HG03575 (cell line): ENCODE measurements around the gene DRAXIN.

Experiments
- ATAC-seq: cut with Tn5 transposase; IDR thresholded peaks from one replicate; pipeline ENCODE4 v1.9.1; 2021; ENCODE audit not compliant: unreplicated experiment, insufficient number of reproducible peaks, low FRiP score; ENCODE audit errors: extremely low read depth

Gene DRAXIN

DNA sequence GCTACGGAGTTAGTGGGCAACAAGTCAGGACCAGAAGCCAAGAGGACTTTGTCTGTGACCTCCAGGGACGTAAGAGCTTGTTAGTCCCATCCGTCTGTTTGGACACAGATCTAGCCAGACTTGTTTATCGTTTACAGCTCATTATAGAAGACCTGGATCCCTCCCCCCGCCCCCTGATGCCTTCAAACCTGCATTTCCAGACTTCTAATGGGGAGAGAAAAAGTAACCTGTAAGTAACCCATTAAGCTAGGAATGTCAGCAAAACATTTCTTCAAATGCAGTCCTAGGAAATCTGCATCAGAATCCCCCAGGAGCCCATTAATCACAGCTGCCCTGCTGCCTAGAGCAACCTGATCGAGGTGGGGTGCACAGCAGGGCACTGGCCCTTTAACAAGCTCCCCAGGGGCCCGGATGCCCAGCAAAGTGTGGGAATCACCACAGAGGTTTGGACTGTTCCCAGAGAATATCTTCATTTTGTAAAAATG, 9.2 kb upstream of the DRAXIN start:
- no peak for ATAC-seq

DNA sequence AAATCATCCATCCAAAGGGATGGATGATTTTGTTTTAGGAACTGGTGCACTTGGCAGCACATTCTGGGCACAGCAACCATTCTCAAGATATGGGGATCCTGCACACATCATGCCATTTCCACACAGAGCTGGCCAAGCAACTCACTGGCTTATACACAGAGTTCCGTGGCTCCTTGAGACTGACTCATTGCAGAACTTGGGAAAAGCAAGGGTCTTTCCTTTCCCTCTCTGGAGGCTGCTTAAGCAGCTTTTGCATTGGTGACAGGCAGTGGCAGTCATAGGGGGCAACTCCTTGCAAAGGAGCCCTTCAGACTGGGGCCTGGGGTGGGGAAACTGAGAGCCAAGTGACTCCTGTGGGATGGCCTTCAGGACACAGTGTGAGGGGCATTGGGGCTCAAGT, 8.7 kb upstream of the DRAXIN start:
- ATAC-seq: no peak

DNA sequence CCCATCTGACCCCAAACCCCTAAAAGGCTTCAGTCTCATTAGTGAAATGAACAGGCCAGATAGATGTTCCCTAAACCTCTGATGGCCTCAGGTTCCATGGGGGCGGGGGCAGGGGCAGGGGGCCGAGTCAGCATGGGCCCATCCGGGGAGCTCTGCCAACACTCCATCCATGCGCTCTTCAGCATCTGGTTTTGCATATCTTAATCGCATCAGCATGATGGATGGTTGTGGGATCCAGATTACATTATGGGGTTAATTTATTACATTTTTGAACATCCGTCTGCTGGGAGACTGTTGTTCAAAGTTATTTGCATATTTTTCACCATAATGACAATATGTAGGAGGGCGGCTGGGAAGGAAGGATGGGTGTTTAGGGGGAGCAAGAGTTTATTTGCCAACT, 7.4 kb upstream of the DRAXIN start:
- ATAC-seq: no peak

DNA sequence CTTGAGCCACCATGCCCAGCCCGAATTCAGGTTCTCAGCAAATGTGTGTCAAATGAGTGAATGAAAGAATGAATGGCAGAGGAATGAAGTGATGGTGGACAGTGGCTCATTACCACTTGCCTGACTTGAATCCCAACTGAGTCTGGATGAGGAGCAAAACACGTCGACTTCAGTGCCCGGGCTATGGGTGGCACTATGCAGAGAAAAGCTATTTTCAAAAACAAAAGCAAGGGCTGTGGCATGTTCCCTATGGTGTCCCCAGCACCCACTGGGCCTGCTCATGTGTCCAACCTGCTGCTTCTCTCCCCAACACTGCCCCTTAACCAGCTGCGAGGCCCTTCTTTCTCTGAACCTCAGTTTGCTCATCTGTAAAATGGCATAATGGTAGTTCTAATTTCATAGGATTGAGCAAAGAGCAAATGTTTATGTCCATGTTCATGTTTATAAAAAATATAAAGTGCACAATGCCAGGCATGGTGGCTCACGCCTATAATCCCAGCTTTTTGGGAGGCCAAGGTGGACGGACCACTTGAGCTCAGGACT, 6.2 kb upstream of the DRAXIN start:
- ATAC-seq: no peak

DNA sequence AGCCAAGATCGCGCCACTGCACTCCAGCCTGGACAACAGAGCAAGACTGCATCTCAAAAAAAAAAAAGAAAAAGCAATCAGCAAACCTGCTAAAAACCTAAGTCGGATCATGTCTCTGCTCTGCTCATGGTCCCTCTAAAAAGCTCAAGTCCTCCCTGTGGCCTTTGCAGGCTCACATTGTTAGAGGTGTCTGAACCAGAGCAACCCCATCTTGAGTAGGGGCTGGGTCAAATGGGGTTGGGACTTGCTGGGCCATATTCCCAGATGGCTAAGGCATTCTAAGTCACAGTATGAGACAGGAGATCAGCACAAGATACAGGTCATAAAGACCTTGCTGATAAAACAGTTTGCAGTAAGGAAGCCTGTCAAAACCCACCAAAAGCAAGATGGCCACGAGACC, 3.0 kb upstream of the DRAXIN start:
- no peak for ATAC-seq

DNA sequence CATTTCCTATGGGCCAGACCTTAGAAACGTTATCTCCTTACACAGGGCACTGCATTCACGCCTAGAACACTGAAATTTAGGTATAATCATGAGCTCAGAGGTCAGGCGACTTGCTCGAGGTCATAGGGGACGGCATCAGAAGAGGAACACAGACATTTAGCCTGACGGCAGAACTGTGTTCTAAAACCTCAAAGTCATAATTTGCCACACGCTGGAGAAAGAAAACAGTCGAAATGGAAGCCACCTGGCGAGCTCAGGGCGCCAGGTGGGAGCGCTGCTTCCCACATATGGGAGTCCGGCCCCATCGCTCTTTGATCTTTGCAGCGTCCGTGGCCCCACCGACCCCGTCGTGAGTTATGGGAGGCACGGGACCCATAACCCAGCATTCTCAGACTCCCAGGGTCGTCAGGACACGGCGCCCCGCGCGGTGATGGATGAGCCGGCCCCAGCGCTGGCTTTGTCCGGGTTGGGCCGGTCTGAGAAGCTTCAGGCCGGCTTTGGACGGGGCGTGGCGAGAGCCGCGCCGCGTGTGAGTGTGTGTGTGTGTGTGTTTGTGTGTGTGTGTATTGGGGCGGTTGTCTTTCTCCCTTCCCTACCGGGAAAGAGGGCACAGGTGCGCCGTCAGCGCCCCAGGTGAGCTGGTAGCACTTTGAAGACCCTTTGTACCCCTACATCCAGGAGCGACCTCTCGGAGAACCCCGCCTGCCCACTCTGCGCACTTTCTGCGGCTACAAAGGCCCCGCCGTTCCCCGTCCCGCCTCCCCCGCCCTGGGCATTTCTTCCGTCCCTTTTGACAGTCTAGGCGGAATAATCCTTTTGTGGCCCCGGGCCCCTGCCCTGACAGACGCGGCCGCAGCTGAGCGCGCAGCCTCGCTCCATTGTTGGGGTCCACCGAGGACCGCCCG, 861 bp upstream of the DRAXIN start:
- ATAC-seq: no peak

DNA sequence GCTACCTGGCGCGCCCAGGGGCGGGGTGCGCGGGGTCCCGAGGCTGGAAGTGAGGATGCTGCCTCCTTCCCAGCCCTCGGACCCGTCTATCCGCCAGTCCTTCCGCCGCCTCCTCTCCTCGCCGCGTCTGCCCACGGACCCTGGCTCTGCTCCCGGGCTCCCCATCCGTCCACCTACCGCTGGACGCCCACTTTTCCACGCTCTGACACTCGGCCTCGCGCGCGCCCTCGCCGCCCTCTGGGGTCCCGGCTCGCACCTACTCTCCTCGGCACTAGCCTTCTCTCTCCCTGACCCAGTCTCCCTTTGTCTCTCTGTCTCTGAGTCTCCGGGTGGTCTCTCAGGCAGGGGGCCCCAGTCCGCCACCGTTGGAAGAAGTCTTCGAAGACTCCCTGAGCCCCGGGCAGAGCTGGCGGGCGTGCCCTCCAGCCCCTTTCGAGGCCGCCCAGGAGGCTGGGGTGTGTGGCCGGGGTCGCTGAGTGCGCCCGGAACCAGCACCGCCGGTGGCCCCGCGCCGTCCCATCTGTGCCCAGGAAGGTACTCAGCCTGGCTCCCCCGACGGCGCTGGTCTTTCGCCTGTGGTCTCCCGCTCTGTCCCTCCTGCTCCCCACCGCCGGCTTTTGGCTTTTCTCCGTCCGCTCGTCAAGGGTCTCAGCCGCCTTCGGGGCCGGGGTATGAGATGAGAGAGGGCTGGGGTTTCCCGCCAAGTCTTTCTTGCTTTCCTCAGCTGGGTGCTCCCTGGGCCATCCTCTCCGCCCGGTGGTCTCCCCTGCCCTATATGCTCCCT, 610 bp downstream of the DRAXIN start:
- no peak for ATAC-seq

DNA sequence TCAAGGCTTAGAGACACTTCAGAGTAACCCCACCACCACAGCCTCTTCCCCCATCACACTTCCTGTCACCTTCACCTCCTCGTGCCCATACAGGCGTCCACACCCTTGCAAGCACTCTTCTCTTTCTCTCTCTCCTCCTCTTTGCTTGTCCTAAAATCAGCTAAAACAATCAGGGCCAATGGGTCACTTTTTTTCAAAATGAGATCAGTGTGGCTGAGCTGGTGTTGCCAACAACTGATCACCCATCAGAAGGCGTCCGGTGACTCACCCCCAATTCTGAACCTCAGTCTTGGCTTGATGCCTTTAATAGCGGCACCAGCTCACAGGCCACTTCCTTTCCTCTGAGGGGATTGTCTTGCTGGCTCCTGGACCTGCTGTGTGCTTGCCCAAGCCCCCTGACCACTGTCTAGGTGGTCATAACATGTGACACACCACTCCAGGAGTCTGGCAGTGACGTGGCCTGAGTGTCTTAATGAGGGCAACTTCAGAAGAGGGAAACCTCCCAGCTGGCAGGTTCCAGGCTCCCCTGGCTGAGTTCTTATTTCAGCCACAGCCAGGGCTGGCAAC, 1.6 kb downstream of the DRAXIN start:
- ATAC-seq: no peak

DNA sequence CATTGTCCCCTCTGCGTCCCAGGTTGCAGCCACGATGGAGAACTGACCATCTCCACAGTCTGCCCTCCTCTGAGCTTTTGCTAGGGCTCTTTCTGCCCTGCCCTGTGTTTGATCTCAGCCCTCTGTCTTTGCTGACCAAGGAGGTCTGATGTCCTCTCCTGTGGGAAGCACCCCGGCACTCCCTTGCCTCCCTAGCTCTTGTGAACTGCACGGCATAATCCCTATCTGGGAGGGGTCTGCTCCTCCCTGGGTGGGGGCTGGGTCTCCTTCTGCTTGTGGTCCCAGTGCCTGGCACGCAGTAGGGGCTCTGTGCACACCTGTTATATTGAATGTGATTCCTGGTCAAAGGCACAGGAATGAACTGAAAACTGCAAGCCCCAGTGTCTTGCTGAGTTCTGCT, 2.4 kb downstream of the DRAXIN start:
- no peak for ATAC-seq

DNA sequence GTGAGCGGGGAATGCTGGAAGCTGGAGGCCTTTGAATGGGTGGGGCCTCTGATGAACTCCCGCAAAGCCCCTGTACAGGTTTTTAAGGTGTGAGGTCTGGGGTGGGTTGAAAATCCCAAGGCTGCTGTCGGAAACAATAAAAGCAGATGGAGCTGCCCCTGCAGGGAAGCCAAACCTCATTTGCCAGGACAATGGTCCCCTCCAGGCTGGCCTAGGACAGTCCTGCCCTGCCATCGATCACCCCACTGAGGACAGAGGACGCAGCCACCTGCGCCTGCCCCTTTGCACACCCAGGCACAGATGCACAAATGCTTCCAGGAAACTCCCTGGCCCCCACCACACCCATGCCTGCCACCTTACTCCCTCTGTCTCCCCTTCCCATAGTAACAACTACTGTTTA, 4.4 kb downstream of the DRAXIN start:
- ATAC-seq: no peak

DNA sequence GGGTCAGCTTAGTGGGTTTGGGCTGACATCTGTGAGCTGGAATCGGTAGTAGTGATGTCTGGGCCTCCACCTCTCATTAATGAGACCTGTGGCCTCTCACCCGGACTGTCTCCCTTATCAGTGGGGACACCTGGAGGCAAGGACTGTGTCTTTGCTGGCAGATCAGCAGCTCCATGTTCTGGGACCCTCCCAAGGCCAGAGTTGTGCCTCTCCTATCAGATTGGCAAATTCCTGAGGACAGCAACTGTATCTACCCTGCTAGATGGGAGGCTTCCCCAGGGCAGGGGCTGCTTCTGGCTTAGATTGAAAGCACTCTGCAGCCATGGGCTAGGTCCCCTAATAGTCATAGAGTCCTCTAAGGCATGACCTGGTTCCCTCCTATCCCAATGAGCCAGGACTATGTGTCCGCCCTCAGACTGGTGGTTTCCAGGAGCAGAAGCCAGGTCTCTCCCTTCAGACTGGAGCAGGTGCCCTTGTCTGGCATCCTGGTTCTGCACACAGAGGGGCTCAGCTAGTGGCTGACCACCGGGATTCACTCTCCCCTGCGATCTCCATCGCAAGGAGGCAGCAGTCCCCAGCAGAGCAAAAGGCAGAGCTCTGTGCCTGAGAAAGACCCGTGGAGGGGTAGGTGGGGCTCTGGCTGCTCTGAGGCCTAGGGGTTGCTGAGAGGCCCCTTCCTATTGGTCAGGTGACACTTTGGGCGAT, 5.8 kb downstream of the DRAXIN start:
- no peak for ATAC-seq

DNA sequence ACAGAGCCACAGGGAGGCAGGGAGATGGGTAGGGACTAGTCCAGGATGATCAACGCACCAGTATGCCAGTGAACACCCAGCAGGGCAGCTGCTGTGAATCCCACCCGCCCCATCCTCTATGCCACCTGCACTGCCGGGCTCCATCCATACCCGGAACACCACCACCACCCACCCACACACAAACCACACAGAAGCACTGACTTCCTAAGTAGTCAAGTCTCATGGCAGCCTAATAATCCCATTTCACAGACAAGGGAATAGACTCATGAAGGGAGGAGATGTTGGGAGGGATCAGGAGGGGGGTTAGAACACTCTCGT, 6.3 kb downstream of the DRAXIN start:
- no peak for ATAC-seq

DNA sequence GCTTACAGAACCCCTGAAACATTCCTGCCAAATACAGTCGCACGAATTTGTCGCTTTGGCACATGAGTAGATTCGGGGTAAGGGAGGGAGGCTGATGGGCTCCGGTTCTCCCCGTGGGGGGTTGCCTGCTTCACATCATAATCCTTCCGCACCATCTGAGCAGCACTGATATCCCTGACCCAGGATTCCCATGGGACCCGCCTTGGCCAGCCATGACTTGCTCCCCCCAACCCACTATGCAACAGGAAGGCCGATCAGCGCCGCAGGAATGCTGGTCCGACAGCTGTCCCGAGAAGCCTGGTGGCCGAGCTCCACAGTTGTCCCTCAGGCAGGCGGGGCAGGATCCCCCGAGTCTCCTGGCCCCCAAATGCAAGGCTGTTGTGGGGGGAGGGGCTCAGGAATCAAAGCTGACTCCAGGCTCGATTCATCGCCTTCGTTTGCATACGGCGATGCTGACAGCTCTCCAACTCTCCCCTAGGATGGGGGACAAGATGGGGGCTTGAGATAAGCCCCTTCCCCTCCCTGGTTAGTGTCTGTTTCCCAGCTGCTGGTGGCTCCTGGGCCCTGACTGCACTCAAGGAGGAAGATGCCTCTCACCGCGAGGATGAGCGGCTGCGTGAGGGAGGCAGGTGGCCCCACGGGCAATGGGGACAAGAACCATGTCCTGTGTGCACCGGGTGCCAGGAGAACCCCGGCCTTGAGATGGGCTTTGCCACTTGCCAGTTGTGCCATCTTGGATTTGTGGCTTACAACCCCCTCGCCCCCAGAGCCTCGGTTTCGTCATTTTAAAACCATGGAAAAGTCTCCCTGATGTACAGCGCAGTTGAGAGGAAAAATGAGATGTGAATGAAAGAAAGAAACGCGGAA, 9.3 kb downstream of the DRAXIN start:
- no peak for ATAC-seq

DNA sequence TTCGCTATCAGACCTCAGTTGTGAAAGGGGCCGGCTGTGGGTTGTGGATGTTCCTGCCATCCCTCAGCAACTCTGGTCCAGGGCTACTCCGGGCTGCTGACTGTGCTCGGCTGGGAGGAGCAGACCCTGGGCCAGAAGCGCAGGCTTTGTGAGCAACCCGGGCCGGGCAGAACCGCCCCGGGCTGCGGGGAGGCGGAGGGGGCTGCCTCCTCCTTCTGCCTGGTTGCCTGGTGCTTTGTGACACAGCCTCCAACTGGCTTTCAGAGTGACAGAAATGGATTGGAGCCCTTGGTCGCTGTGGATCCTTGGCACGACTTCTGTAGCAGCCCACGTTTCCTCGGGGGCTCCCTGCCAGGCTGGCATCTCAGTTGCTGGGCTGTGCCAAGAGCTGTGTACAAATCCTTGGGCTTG, 10.0 kb downstream of the DRAXIN start:
- ATAC-seq: no peak

DNA sequence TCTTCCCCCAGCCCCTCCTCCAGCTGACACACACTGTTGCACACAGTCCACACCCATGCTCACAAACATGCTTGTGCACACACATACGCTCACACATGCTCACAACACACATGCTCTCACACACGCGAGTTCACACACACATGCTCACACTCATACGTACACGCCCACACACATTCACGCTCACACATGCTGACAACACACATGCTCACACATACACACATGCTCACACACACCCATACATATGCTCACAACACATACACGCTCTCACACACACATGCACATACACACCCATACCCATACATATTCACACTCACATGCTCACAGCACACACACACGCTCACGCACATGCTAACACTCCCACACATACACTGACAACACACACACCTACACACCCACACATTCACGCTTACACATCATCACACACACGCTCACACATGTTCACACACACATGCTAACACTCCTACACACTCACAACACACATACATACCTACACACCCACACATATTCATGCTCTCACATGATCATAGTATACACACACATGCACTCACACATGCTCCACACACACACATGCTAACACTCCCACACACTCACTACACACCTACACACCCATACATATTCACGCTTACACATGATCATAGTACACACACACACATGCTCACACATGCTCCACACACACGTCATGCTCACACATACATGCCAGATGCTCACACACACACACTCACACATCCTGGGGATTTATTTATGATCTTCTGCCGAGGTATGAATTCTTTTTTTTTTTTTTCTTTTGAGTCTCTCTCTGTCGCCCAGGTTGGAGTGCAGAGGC, 10.7 kb downstream of the DRAXIN start:
- ATAC-seq: no peak

DNA sequence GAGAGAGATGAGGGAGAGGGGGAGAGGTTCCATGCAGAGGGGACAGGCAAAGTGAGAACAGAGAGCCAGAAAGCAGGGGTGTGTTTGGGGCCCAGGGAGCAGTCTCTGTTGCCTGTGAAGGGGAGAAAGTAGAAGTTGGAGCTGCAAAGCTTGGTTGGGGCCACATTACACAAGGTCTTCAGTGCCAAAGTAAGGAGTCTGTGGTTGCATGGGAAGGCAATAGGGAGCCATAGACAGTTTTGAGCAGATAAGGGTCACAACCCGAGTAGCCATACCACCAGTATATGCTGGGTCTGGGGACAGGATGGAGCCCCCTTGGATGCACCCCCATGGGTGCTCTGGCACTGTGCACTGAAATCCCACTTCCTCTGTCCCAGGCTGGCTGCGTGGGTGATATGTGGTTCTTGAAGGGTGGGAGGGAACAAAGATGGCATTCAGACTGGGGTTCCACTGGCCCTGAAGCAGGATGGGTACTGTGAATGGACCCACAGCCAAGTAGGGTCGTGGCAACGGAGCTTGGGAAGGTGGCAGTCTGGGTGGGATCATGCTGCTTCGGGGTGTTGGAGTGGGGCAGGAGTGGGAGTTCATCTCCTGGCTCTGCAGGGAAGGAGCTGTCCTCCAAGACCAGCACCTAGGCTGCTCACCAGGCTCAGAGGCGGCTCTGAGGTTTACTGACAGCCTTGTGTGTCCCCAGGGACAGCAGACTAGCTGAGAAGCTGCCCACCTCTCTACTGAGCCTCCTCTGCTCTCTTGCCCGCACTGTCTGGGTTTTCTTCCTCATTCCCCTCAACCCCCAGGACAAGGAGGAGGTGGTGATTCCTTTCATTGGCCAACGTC, 12.1 kb downstream of the DRAXIN start:
- no peak for ATAC-seq

DNA sequence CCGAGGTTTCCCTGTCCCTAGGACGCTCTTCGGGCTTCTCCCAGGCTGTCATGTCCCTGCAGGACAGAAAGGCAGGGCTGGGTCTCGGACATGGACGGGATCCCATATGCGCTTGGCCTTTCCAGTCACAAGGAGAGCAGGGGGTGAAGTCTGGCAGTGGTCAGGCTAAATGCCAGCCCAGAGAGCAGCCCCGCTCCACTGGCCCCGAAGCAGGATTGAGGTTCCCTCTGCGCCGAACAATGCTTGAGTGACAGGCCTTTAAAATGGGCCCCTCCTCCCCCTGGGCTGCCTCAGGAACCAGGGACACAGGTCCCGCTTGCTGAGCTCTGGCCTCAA, 12.7 kb downstream of the DRAXIN start:
- no peak for ATAC-seq
